MCF 10A (cell line): Measurements from ENCODE around the gene RABEPK. TPM values are rescaled to one million over a fixed set of nuclear protein-coding genes. Genes with fewer than 3 reads are reported as not detected.
"Not testable (repeated sequence)": the region's sequence is repeated elsewhere in the genome, so short reads cannot be mapped to it uniquely, and the experiment has no call there.

Experiments used
- BruUV-seq: library from RNA; stranded (reverse); fragments of 400-500 nt; replicated peaks from 2 replicates; lab custom pipeline; 2021; lab: Mats Ljungman, UMichigan
- CTCF ChIA-PET: fragments of 300-600 bp; sonication (Branson Sonifier 250); formaldehyde crosslinking; extraction: SDS; loops from one replicate; lab custom pipeline; 2021; ENCODE audit warnings: antibody characterized with exemption, inconsistent platforms; lab: Yijun Ruan, JAX
- POLR2A ChIA-PET: fragments of 300-600, 350-650 bp; sonication (Branson Sonifier 250); formaldehyde crosslinking; extraction: SDS; loops from one replicate; lab custom pipeline; 2020; ENCODE audit warnings: antibody characterized with exemption, inconsistent platforms; lab: Yijun Ruan, JAX
- DNase-seq: peaks from one replicate; pipeline ENCODE4 v3.0.0-alpha.2; 2018; ENCODE audit not compliant: unreplicated experiment
- H3K27ac Mint-ChIP-seq: one replicate; pipeline ENCODE4 v1.8.0; 2022; ENCODE audit warnings: mild to moderate bottlenecking, low read depth, mixed read lengths; ENCODE audit not compliant: unreplicated experiment
- H3K27me3 Mint-ChIP-seq: one replicate; pipeline ENCODE4 v1.8.0; 2022; ENCODE audit warnings: mixed read lengths; ENCODE audit not compliant: insufficient read depth, unreplicated experiment
- H3K36me3 Mint-ChIP-seq: one replicate; pipeline ENCODE4 v1.8.0; 2022; ENCODE audit warnings: mild to moderate bottlenecking, moderate library complexity, mixed read lengths; ENCODE audit not compliant: insufficient read depth, unreplicated experiment
- H3K4me1 Mint-ChIP-seq: one replicate; pipeline ENCODE4 v1.8.0; 2022; ENCODE audit warnings: mixed read lengths; ENCODE audit not compliant: insufficient read depth, unreplicated experiment
- H3K4me3 Mint-ChIP-seq: one replicate; pipeline ENCODE4 v1.8.0; 2022; ENCODE audit warnings: mild to moderate bottlenecking, moderate library complexity, mixed read lengths; ENCODE audit not compliant: unreplicated experiment
- H3K9me3 Mint-ChIP-seq: one replicate; pipeline ENCODE4 v1.8.0; 2022; ENCODE audit warnings: mixed read lengths; ENCODE audit not compliant: unreplicated experiment
- CTCF ChIP-seq: fragments of 200-600 bp; IDR thresholded peaks from one replicate; pipeline ENCODE4 v1.8.0; 2022; ENCODE audit warnings: antibody characterized with exemption, mild to moderate bottlenecking; ENCODE audit not compliant: unreplicated experiment
- intact Hi-C: fragments of 100-400 bp; cut with micrococcal nuclease; formaldehyde crosslinking; loops from 2 replicates; pipeline ENCODE4 v1.14.1; 2022
- total RNA-seq: library from RNA; stranded (reverse); gene quantifications from 2 replicates; pipeline ENCODE4 v1.2.3, GENCODE V29; 2022

The RABEPK gene
- total RNA-seq, 1 experiment from 2014 or later: 37.2 TPM

GRCh38 chr9:125195591-125195990, 4.8 kb upstream of the RABEPK start:
- H3K4me3 Mint-ChIP-seq, H3K36me3 Mint-ChIP-seq, H3K27ac Mint-ChIP-seq, H3K27me3 Mint-ChIP-seq, BruUV-seq, intact Hi-C loops, H3K4me1 Mint-ChIP-seq, DNase-seq, CTCF ChIA-PET, H3K9me3 Mint-ChIP-seq, POLR2A ChIA-PET: not testable (repeated sequence)

GRCh38 chr9:125202846-125203618, 2.7 kb downstream of the RABEPK start:
- intact Hi-C loops: no loop called here
- CTCF ChIA-PET: interaction anchor here (0.6 to 1.4 kb wide), 3 partner anchors 14 to 1463 kb away, joined by 3 to 5 read pairs (median 3); no protein-coding TSS in a partner anchor
- Mint-ChIP-seq H3K27ac (no peak overlapping the region), H3K4me3 (no peak overlapping the region), H3K27me3 (no peaks in the 10 kb centered on the region), H3K9me3 (no peaks in the 10 kb centered on the region), H3K4me1 (peaks cover 7% of the 10 kb centered on the region), H3K36me3 (peaks cover 60% of the 10 kb centered on the region)
- TF ChIP-seq CTCF: no peak
- DNase-seq: no peak
- POLR2A ChIA-PET: interaction anchor here (9.1 kb wide), 1 partner anchor 36 kb away, joined by 138 read pairs; the partner anchor contains the start of gene HSPA5
- no TSS peak for BruUV-seq

GRCh38 chr9:125204477-125204876, 4.1 kb downstream of the RABEPK start:
- peaks cover 73% of the 10 kb centered on the region for H3K36me3 Mint-ChIP-seq
- H3K4me3 Mint-ChIP-seq: no peak overlapping the region
- TF ChIP-seq CTCF: no peak
- H3K9me3 Mint-ChIP-seq: no peaks in the 10 kb centered on the region
- ChIA-PET CTCF (no interaction called here), POLR2A (interaction anchor here (9.1 kb wide), 1 partner anchor 35 kb away, joined by 138 read pairs; the partner anchor contains the start of gene HSPA5)
- peaks cover 7% of the 10 kb centered on the region for H3K4me1 Mint-ChIP-seq
- BruUV-seq: no TSS peak
- DNase-seq: no peak
- intact Hi-C loops: no loop called here
- H3K27ac Mint-ChIP-seq: no peak overlapping the region
- no peaks in the 10 kb centered on the region for H3K27me3 Mint-ChIP-seq

GRCh38 chr9:125214186-125214585, 13.8 kb downstream of the RABEPK start:
- DNase-seq: no peak
- Mint-ChIP-seq H3K4me1 (no peaks in the 10 kb centered on the region), H3K4me3 (no peak overlapping the region), H3K36me3 (peaks cover 71% of the 10 kb centered on the region), H3K9me3 (no peaks in the 10 kb centered on the region), H3K27ac (peak overlapping the region; percentile 31), H3K27me3 (no peaks in the 10 kb centered on the region)
- no TSS peak for BruUV-seq
- ChIA-PET POLR2A (interaction anchor here (1.1 kb wide), 1 partner anchor 27 kb away, joined by 3 read pairs; no protein-coding TSS in a partner anchor), CTCF (no interaction called here)
- intact Hi-C loops: no loop called here
- TF ChIP-seq CTCF: no peak
